Stomach (tissue), 4 donors: Measurements from ENCODE around the gene DCN.

ENCODE experiments used
- POLR2A ChIP-seq, 4 donors: fragments of 450-650 bp; IDR thresholded peaks; one replicate each; pipeline ENCODE4 v1.6.1; 2016; ENCODE audit warnings: antibody characterized with exemption in 4 of 4, control low read depth in 2 of 4, mild to moderate bottlenecking in 1 of 4, moderate library complexity in 1 of 4
- TF ChIP-seq, protein P1 (sequence below), 7 experiments: fragments of 450-650 bp in 4 of 7; fragments of 200-600 bp in 3 of 7; sonication (generic) in 3 of 7; IDR thresholded peaks; one replicate each; pipeline ENCODE4 v1.5.1; 2016 to 2019; ENCODE audit warnings: antibody characterized with exemption in 7 of 7, control low read depth in 2 of 7, mild to moderate bottlenecking in 1 of 7

DNA sequence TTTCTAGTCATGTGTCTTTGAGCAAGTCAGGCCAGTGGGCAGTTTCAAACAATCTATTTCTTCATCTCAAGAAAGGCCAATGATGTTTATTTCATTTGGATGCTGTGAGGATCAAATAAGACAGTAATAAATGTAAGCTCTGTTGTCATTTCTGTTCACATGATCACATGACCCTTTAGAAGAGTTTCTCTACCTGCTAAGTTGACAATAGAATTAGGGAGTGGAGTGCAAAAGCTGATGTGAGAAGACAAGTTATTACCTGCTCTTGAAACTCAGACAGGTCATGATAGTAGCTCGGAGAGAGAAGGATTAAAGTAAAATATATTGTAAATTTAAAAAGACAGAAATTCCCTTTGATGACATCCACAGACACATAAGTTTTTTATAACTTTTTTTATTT is 37.3 kb upstream of the DCN start:
- TF ChIP-seq, protein P1, sequence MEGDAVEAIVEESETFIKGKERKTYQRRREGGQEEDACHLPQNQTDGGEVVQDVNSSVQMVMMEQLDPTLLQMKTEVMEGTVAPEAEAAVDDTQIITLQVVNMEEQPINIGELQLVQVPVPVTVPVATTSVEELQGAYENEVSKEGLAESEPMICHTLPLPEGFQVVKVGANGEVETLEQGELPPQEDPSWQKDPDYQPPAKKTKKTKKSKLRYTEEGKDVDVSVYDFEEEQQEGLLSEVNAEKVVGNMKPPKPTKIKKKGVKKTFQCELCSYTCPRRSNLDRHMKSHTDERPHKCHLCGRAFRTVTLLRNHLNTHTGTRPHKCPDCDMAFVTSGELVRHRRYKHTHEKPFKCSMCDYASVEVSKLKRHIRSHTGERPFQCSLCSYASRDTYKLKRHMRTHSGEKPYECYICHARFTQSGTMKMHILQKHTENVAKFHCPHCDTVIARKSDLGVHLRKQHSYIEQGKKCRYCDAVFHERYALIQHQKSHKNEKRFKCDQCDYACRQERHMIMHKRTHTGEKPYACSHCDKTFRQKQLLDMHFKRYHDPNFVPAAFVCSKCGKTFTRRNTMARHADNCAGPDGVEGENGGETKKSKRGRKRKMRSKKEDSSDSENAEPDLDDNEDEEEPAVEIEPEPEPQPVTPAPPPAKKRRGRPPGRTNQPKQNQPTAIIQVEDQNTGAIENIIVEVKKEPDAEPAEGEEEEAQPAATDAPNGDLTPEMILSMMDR (IDR thresholded peaks at IDR 0.05) = no peak
- TF ChIP-seq POLR2A (IDR thresholded peaks at IDR 0.05) = no peak
